A549 (cell line): ENCODE results near the gene PIK3CD.

Experiments
- CHD4 ChIP-seq: fragments of 200-600 bp; sonication (generic); IDR thresholded peaks from 2 replicates; pipeline ENCODE4 v1.6.1; 2016; ENCODE audit warnings: antibody characterized with exemption, mild to moderate bottlenecking, borderline replicate concordance
- EP300 ChIP-seq, 2 experiments: fragments of >200 bp; sonication (Bioruptor Twin); formaldehyde crosslinking; IDR thresholded peaks; 2 replicates in 1 of 2; 3 replicates in 1 of 2; pipeline ENCODE4 v1.6.1; 2016 to 2017
- ESRRA ChIP-seq: fragments of 150-350 bp; IDR thresholded peaks from 2 replicates; pipeline ENCODE4 v1.6.1; 2014; ENCODE audit warnings: mild to moderate bottlenecking, low read length, borderline replicate concordance
- JUN ChIP-seq, 2 experiments: fragments of >200 bp; sonication (Bioruptor Twin); formaldehyde crosslinking; IDR thresholded peaks; 2 replicates in 1 of 2; 3 replicates in 1 of 2; pipeline ENCODE4 v1.6.1; 2016 to 2017
- MAFK ChIP-seq: fragments of 450-650 bp; IDR thresholded peaks from 2 replicates; pipeline ENCODE4 v1.6.1; 2014; ENCODE audit not compliant: partially characterized antibody
- MYC ChIP-seq: IDR thresholded peaks from 2 replicates; pipeline ENCODE4 v1.6.1; 2012; ENCODE audit warnings: mild to moderate bottlenecking, inconsistent platforms, low read length, improper control_type of control experiment, borderline replicate concordance
- NR3C1 ChIP-seq: fragments of >200 bp; sonication (Bioruptor Twin); formaldehyde crosslinking; IDR thresholded peaks from 3 replicates; pipeline ENCODE4 v1.6.1; 2017
- POLR2A ChIP-seq: IDR thresholded peaks from 2 replicates; pipeline ENCODE4 v1.6.1; 2012; ENCODE audit warnings: mild to moderate bottlenecking, low read length
- RCOR1 ChIP-seq: fragments of 150-350 bp; IDR thresholded peaks from 2 replicates; pipeline ENCODE4 v1.6.1; 2014; ENCODE audit warnings: antibody characterized with exemption, low read length, low read depth
- RFX5 ChIP-seq: fragments of 450-650 bp; IDR thresholded peaks from 2 replicates; pipeline ENCODE4 v1.7.1; 2014; ENCODE audit warnings: antibody characterized with exemption, mild to moderate bottlenecking, moderate library complexity
- SMC3 ChIP-seq: fragments of >200 bp; sonication (Bioruptor Twin); formaldehyde crosslinking; IDR thresholded peaks from 3 replicates; pipeline ENCODE4 v1.6.1; 2018; ENCODE audit warnings: inconsistent platforms
- TP53 ChIP-seq: fragments of 250-450 bp; sonication (Bioruptor Pico); IDR thresholded peaks from 2 replicates; pipeline ENCODE4 v1.5.0; 2021; ENCODE audit warnings: mild to moderate bottlenecking, moderate library complexity
- TF ChIP-seq, protein P1 (sequence below): fragments of >200 bp; sonication (Bioruptor Twin); formaldehyde crosslinking; IDR thresholded peaks from 3 replicates; pipeline ENCODE4 v1.5.1; 2016

DNA sequence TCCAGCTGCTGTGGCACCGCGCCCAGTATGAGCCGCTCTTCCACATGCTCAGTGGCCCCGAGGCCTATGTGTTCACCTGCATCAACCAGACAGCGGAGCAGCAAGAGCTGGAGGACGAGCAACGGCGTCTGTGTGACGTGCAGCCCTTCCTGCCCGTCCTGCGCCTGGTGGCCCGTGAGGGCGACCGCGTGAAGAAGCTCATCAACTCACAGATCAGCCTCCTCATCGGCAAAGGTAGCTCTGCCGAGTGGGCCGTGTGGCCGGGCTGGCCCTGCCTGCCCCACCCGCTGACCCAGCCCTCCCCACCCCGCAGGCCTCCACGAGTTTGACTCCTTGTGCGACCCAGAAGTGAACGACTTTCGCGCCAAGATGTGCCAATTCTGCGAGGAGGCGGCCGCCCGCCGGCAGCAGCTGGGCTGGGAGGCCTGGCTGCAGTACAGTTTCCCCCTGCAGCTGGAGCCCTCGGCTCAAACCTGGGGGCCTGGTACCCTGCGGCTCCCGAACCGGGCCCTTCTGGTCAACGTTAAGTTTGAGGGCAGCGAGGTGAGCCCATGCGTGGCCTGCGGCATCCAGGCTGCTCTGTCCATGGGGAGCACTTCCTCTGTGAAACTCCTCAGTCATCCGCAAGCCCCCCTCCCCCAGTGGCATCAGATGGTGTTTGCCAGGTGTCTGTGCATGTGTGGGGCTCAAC, 64.2 kb downstream of the PIK3CD start:
- TF ChIP-seq ESRRA (no peak), MYC (no peak), EP300 (IDR thresholded peaks at IDR 0.05) (no peak), JUN (IDR thresholded peaks at IDR 0.05) (no peak), POLR2A (no peak), NR3C1 (no peak), RFX5 (no peak), SMC3 (no peak), RCOR1 (no peak), MAFK (no peak), CHD4 (no peak), TP53 (CRISPR knock-in tag) (no peak)
- TF ChIP-seq, protein P1, sequence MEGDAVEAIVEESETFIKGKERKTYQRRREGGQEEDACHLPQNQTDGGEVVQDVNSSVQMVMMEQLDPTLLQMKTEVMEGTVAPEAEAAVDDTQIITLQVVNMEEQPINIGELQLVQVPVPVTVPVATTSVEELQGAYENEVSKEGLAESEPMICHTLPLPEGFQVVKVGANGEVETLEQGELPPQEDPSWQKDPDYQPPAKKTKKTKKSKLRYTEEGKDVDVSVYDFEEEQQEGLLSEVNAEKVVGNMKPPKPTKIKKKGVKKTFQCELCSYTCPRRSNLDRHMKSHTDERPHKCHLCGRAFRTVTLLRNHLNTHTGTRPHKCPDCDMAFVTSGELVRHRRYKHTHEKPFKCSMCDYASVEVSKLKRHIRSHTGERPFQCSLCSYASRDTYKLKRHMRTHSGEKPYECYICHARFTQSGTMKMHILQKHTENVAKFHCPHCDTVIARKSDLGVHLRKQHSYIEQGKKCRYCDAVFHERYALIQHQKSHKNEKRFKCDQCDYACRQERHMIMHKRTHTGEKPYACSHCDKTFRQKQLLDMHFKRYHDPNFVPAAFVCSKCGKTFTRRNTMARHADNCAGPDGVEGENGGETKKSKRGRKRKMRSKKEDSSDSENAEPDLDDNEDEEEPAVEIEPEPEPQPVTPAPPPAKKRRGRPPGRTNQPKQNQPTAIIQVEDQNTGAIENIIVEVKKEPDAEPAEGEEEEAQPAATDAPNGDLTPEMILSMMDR, result no peak
